T follicular helper cell (primary cell): ENCODE data around the gene MDK.
A peak's percentile ranks its signal among the peaks of the same experiment; 100 is the strongest.
"Not testable (repeated sequence)": the region's sequence is repeated elsewhere in the genome, so short reads cannot be mapped to it uniquely, and the experiment has no call there.

Experiments
- DNase-seq: peaks from one replicate; pipeline ENCODE4 v3.0.0-alpha.2; 2020; ENCODE audit warnings: low read depth

The MDK gene

GRCh38 chr11:46367244-46367915 lies 14.1 kb upstream of the MDK start:
- peak; percentile 63 for DNase-seq

GRCh38 chr11:46367916-46368267 lies 13.6 kb upstream of the MDK start:
- no peak for DNase-seq

- DNase-seq, result peak; percentile 35
These were observed 11.9 kb upstream of the MDK start for GRCh38 chr11:46369458-46370152.

- DNase-seq, result no peak
These were observed 11.2 kb upstream of the MDK start for GRCh38 chr11:46370253-46370652.

- not testable (repeated sequence) for DNase-seq
These were observed 10.2 kb upstream of the MDK start for GRCh38 chr11:46371262-46371661.

- no peak for DNase-seq
These were observed 9.4 kb upstream of the MDK start for GRCh38 chr11:46372086-46372485.

GRCh38 chr11:46372501-46372900 lies 9.0 kb upstream of the MDK start:
- not testable (repeated sequence) for DNase-seq

- no peak for DNase-seq
These were observed 7.4 kb upstream of the MDK start for GRCh38 chr11:46373787-46374740.

- DNase-seq, result no peak
These were observed 6.7 kb upstream of the MDK start for GRCh38 chr11:46374815-46375214.

GRCh38 chr11:46375392-46376101 lies 5.9 kb upstream of the MDK start:
- no peak for DNase-seq

GRCh38 chr11:46376258-46377050 lies 5.0 kb upstream of the MDK start:
- DNase-seq, result no peak

- DNase-seq, result no peak
These were observed 4.2 kb upstream of the MDK start for GRCh38 chr11:46377290-46377689.

- no peak for DNase-seq
These were observed 3.6 kb upstream of the MDK start for GRCh38 chr11:46377831-46378230.

- DNase-seq, result no peak
These were observed 3.2 kb upstream of the MDK start for GRCh38 chr11:46378296-46378695.

GRCh38 chr11:46378811-46379481 lies 2.5 kb upstream of the MDK start:
- no peak for DNase-seq

- DNase-seq, result not testable (repeated sequence)
These were observed 1.8 kb upstream of the MDK start for GRCh38 chr11:46379482-46380293.

- no peak for DNase-seq
These were observed 975 bp upstream of the MDK start for GRCh38 chr11:46380340-46381047.

- DNase-seq, result no peak
These were observed 563 bp downstream of the MDK start for GRCh38 chr11:46381819-46382645.
